ENCODE measurements around the gene WDR93.
"Not testable (repeated sequence)": the region's sequence is repeated elsewhere in the genome, so short reads cannot be mapped to it uniquely, and the experiment has no call there.

Gene WDR93

DNA sequence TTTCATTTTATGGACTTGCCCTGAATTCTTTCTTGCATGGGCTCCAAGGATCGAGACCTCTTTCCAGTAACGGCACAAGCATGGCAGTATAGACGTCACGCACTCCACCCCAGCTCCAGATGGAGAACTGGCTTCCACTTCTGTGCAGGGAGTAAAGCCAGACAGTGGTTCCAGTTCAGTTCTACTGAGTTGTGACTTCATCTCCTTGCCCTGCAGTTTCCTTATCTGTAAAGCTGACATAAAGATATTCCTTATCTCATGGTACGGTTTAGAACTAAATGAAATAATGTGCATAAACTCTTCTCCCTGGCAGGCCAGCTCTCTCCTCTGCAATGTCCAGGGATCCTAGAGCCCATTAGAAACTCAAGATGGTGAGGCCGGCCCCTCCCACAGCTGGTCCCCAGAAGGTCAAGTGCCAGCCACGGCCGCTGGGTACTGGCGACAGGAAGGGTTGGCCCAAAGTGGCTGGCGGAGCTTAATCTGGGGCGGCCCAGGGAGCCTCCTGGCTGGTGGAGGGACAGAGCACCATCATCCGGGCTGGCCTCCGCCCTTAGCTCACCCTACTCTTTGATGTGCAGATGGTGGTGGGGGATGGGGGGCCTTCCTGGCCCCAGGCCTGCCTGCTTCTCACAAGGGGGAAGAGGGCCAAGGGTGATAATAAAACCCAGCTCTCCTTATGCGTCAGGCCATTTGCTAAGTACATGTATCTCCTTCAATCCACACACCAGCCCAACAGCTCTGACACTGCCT is 92.7 kb downstream of the WDR93 start:
- no peak for DNase-seq (ENCODE audit: low spot score)
- Mint-ChIP-seq H3K36me3 (ENCODE audit: low read depth) (peaks cover 4% of the 10 kb centered on the region), H3K9me3 (peaks cover 7% of the 10 kb centered on the region), H3K4me3 (no peak overlapping the region), H3K27me3 (ENCODE audit: low read depth) (peaks cover under 1% of the 10 kb centered on the region), H3K27ac (no peak overlapping the region), H3K4me1 (ENCODE audit: low read depth) (peaks cover 11% of the 10 kb centered on the region)

DNA sequence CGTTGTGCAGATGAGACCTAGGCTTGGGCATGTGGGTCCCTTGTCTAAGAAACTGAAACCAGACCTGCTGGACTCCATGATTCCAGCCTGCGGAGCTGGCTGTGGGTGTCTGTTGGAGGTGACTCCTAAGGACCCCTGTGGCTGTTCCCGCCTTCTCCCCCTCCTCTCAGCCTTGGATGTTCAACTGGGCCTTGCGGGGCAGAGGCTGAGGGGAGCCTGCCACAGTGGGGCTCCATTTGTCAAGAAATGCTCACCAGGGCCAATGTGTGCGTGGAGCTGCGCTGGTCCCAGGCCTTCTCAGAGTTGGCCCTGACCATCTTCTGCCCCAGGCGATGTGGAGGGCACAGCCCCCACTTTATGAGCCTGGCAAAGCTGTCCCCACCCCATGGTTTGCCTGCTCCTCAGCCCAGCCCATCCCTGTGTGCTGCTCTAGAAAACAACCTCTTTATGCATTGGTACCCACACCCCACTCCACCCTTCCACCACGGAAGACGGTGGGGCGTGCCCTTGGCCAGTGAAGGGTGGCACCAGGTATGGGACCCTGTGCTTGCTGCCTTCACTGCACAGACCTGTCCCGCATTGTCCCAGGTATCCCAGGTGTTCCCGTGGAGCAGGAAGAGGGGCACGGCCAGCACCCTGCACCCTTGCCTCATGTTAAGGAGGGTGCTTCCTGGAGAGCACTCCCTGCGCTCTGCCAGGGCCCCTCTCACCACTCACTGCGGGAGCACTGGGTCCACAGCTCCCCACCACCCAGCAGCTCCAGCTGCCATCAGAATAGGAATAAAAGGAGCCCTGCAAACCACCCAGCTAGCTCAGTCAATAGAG is 93.5 kb downstream of the WDR93 start:
- Mint-ChIP-seq H3K36me3 (ENCODE audit: low read depth) (peaks cover 4% of the 10 kb centered on the region), H3K4me1 (ENCODE audit: low read depth) (peaks cover 11% of the 10 kb centered on the region), H3K27ac (no peak overlapping the region), H3K9me3 (peaks cover 8% of the 10 kb centered on the region), H3K4me3 (no peak overlapping the region), H3K27me3 (ENCODE audit: low read depth) (no peaks in the 10 kb centered on the region)
- DNase-seq (ENCODE audit: low spot score) = no peak

DNA sequence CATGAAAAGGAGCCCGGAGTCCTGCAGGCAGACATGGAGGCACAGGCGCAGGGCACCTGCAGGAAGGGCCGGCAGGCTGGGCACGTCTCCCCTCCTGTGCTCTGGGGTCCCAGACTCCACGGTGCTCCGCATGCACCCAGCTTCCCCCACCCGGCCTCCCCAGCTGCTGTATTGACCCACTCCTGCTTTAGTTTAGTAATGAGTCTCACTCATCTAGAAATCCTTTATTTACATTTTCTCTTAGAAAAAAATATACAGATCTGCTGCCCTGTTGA is 94.0 kb downstream of the WDR93 start:
- Mint-ChIP-seq H3K27me3 (ENCODE audit: low read depth) (no peaks in the 10 kb centered on the region), H3K4me3 (no peak overlapping the region), H3K27ac (no peak overlapping the region), H3K9me3 (peaks cover 8% of the 10 kb centered on the region), H3K4me1 (ENCODE audit: low read depth) (peaks cover 11% of the 10 kb centered on the region), H3K36me3 (ENCODE audit: low read depth) (peaks cover 4% of the 10 kb centered on the region)
- no peak for DNase-seq (ENCODE audit: low spot score)

DNA sequence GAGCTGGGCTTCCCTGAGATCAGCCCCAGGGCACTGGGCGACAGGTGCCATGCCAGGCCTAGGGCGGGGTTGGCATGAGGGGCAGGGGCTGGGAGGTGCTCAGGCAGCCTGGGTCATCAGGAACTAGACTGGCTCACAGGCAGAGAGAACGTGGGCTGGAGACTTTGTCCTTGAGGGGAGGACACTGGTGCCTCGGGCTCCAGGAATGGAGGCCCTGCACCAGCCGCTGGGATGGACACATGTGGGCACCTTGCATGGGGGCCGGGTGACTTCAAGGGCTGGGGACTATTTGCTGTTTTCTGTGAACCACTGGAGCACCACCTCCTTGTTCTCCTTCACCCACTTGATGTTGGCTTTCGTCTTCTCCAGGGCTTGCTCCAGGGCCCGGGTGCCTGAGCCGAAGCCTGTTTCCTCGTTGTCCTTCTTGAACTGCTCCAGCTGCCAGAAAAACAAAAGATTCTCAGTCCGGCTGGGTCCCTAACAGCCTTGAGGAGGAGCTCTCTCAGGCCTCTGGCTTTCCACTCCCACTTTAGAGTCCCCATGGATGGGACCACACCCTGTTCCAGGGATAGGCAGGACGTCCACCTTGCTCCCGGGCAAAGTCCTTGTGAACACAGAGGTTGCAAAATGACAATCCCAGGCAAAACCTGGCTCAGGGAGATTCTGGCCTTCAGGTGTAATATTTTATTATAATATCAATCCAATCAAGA is 94.6 kb downstream of the WDR93 start:
- Mint-ChIP-seq H3K27me3 (ENCODE audit: low read depth) (no peaks in the 10 kb centered on the region), H3K4me1 (ENCODE audit: low read depth) (peaks cover 11% of the 10 kb centered on the region), H3K36me3 (ENCODE audit: low read depth) (peaks cover 4% of the 10 kb centered on the region), H3K4me3 (no peak overlapping the region), H3K27ac (no peak overlapping the region), H3K9me3 (peaks cover 8% of the 10 kb centered on the region)
- DNase-seq (ENCODE audit: low spot score) = no peak

DNA sequence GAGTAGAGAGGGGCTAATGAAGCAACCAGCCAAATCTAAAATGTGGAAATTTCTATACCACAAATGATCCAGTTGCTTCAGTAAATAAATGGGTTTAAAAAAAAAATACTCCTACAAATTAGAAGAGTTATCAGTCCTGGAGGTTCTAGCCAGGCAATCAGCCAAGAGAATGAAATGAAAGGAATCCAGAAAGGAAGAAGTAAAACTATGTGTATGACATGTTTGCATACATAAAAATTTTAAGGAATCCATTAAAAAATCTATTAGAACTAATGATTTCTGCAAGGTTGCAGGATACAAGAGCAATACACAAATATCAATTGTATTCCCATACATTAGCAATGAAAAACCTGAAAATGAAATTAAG is 95.1 kb downstream of the WDR93 start:
- DNase-seq (ENCODE audit: low spot score) = no peak
- no peak overlapping the region for H3K4me3 Mint-ChIP-seq
- no peak overlapping the region for H3K27ac Mint-ChIP-seq
- H3K4me1 Mint-ChIP-seq (ENCODE audit: low read depth) = peaks cover 8% of the 10 kb centered on the region
- H3K9me3 Mint-ChIP-seq = peaks cover 8% of the 10 kb centered on the region
- no peaks in the 10 kb centered on the region for H3K27me3 Mint-ChIP-seq (ENCODE audit: low read depth)
- H3K36me3 Mint-ChIP-seq (ENCODE audit: low read depth) = peaks cover 4% of the 10 kb centered on the region

DNA sequence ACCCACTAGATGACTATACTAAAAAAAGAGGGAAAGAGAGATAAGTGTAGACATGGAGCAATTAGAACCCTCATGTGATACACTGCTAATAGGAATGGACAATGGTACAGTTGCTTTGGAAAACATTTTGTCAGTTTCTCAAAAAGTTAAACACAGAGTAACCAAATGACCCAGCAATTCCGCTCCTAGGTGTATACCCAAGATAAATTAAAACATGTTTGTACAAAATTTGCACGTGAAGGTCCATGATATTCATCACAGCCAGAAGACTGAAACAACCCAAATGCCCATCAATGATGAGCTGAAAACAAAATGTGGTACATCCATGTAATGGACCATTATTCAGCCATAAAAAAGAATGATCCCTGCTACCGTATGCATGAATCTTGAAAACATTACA is 97.3 kb downstream of the WDR93 start:
- Mint-ChIP-seq H3K27ac (no peak overlapping the region), H3K9me3 (peaks cover 8% of the 10 kb centered on the region), H3K36me3 (ENCODE audit: low read depth) (peaks cover 4% of the 10 kb centered on the region), H3K27me3 (ENCODE audit: low read depth) (no peaks in the 10 kb centered on the region), H3K4me1 (ENCODE audit: low read depth) (no peaks in the 10 kb centered on the region), H3K4me3 (no peak overlapping the region)
- DNase-seq (ENCODE audit: low spot score) = no peak

DNA sequence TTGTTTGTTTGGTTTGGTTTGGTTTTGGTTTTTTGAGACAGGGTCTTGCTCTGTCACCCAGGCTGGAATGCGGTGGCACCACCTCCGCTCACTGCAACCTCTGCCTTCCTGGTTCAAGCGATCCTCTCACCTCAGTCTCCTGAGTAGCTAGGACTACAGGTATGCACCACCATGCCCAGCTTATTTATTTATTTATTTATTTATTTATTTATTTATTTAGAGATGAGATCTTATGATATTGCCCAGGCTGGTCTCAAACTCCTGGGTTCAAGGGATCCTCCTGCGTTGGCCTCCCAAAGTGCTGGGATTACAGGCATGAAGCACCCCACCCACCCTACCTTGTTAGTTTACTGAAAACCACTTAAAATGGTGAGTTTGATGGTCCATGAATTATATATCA is 98.0 kb downstream of the WDR93 start:
- H3K36me3 Mint-ChIP-seq (ENCODE audit: low read depth); H3K4me1 Mint-ChIP-seq (ENCODE audit: low read depth); H3K9me3 Mint-ChIP-seq; H3K4me3 Mint-ChIP-seq; H3K27me3 Mint-ChIP-seq (ENCODE audit: low read depth); H3K27ac Mint-ChIP-seq; DNase-seq (ENCODE audit: low spot score): not testable (repeated sequence)

DNA sequence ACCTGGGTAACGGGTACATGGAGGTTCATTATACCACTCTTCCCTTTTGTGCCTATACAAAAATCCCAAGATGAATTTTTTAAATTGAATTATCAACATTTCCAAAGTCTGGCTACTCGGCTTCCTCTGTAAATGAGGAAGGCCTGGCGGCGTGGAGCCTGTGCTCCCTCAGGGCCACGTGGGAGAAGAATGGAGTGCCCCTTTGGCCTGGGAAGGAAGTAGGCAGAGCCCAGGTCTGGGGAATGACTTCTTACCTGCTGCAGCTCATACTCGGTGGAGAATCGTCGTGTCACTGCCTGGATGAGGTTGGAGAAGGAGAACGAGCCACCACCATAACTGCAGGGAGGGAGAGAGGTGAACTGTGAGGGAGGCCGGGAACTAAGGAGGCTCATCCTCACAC is 99.6 kb downstream of the WDR93 start:
- Mint-ChIP-seq H3K4me1 (ENCODE audit: low read depth) (no peaks in the 10 kb centered on the region), H3K36me3 (ENCODE audit: low read depth) (peaks cover 4% of the 10 kb centered on the region), H3K27ac (no peak overlapping the region), H3K27me3 (ENCODE audit: low read depth) (peaks cover 2% of the 10 kb centered on the region), H3K9me3 (peaks cover 8% of the 10 kb centered on the region), H3K4me3 (no peak overlapping the region)
- DNase-seq (ENCODE audit: low spot score) = no peak

DNA sequence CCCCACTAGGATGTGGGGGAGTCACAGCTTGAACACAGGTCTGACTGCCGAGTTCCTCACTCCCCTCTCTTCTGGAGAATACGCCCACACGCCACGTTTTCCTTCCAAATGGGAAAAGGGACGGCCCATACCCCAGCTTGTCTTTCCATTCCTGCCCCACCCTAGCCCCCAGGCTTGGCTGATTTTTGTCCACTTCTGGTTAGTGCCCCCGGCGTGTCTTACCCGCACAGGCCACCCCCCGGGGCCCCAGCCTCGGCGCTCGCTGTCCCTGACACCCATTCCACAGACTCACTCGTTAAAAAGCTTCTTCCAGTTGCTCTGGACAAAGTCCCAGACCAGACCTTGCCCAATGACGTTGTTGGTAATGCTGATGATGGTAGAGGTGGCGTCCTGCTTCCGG is 100.0 kb downstream of the WDR93 start:
- H3K4me1 Mint-ChIP-seq (ENCODE audit: low read depth) = no peaks in the 10 kb centered on the region
- H3K27ac Mint-ChIP-seq = no peak overlapping the region
- DNase-seq (ENCODE audit: low spot score) = no peak
- H3K27me3 Mint-ChIP-seq (ENCODE audit: low read depth) = peaks cover 2% of the 10 kb centered on the region
- no peak overlapping the region for H3K4me3 Mint-ChIP-seq
- H3K36me3 Mint-ChIP-seq (ENCODE audit: low read depth) = peaks cover 4% of the 10 kb centered on the region
- H3K9me3 Mint-ChIP-seq = peaks cover 8% of the 10 kb centered on the region

DNA sequence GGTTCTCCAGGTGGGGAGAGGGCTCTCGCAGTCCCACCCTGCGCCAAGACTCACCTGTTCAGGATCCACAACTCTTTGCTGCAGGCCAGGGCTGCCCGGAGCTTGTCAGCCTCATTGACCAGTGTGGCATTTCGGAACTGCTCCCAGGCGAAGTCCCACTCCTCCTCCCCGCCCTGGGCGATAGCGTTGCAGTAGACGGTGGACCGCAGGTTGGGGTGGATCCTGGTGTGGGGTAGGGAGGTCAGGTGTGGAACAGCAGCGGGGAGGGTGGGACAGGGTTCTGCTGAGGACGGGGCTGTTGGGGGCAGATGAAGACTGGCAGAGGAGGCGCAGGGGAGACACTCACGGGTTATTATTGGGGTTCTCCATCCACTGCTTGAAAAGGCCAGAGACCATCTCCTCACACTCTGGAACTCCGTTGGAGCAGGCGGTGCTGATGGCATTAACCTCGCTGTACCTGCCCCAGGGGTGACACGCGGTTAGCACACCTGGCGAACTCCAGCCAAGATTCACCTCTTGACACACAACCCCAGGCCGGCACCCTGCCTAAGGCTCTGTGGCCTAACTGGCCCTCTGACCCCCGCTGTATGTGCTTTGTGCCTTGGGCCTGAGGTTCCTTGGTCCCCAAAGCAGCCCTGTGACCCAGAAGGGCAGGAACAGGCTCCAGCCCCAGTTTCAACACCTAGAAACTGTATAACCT is 101.6 kb downstream of the WDR93 start:
- peaks cover 2% of the 10 kb centered on the region for H3K27me3 Mint-ChIP-seq (ENCODE audit: low read depth)
- no peak overlapping the region for H3K4me3 Mint-ChIP-seq
- H3K27ac Mint-ChIP-seq = no peak overlapping the region
- no peak for DNase-seq (ENCODE audit: low spot score)
- peaks cover 8% of the 10 kb centered on the region for H3K9me3 Mint-ChIP-seq
- no peaks in the 10 kb centered on the region for H3K4me1 Mint-ChIP-seq (ENCODE audit: low read depth)
- peaks cover 4% of the 10 kb centered on the region for H3K36me3 Mint-ChIP-seq (ENCODE audit: low read depth)

All from T-helper 2 cell treated with Interferon-gamma antibody and Interleukin-4, amounts not matched to agents 5 μg/mL and 100 μg/mL, for 36 hours (primary cell).